Activated naive CD8-positive, alpha-beta T cell treated with anti-CD3 and anti-CD28 coated beads, Interleukin-2, amount 10 ng/mL, durations not matched to agents 7 days and 5 days (primary cell): ENCODE results near the gene PDE10A. TPM values are rescaled to one million over a fixed set of nuclear protein-coding genes. Genes with fewer than 3 reads are reported as not detected.
"Not testable (repeated sequence)": the region's sequence is repeated elsewhere in the genome, so short reads cannot be mapped to it uniquely, and the experiment has no call there.

Experiments used
- ATAC-seq: fragments of 150-1000 bp; cut with Tn5 transposase; one replicate; pipeline ENCODE4 v1.10.0; 2021; ENCODE audit warnings: low read depth, moderate library complexity
- POLR2A ChIA-PET: fragments of 350-600 bp; sonication (Branson Sonifier 250); formaldehyde crosslinking; loops from one replicate; lab custom pipeline; 2021; ENCODE audit warnings: antibody characterized with exemption; lab: Charles Lee
- DNase-seq: peaks from one replicate; pipeline ENCODE4 v3.0.0; 2021
- H3K27ac Mint-ChIP-seq: one replicate; pipeline ENCODE4 v1.8.0; 2022; ENCODE audit warnings: mild to moderate bottlenecking, mixed read lengths
- H3K27me3 Mint-ChIP-seq: one replicate; pipeline ENCODE4 v1.8.0; 2022; ENCODE audit warnings: mild to moderate bottlenecking, moderate library complexity, mixed read lengths
- H3K36me3 Mint-ChIP-seq: one replicate; pipeline ENCODE4 v1.8.0; 2021; ENCODE audit warnings: mild to moderate bottlenecking, mixed read lengths
- H3K4me1 Mint-ChIP-seq: one replicate; pipeline ENCODE4 v1.8.0; 2021; ENCODE audit warnings: mixed read lengths
- H3K4me3 Mint-ChIP-seq: one replicate; pipeline ENCODE4 v1.8.0; 2022; ENCODE audit warnings: mild to moderate bottlenecking, moderate library complexity, mixed read lengths
- H3K9me3 Mint-ChIP-seq: one replicate; pipeline ENCODE4 v1.8.0; 2021; ENCODE audit warnings: mixed read lengths
- total RNA-seq, 2 experiments: library from RNA; stranded (reverse); gene quantifications; one replicate each; pipeline ENCODE4 v1.2.3, GENCODE V29; 2021

PDE10A gene
- total RNA-seq, 2 experiments from 2014 or later, result not detected

GRCh38 chr6:165638530-165638929 is 24.5 kb downstream of the PDE10A start:
- Mint-ChIP-seq H3K9me3 (no peaks in the 10 kb centered on the region), H3K27me3 (peaks cover 4% of the 10 kb centered on the region), H3K36me3 (no peaks in the 10 kb centered on the region), H3K27ac (no peak overlapping the region), H3K4me1 (peaks cover 1% of the 10 kb centered on the region), H3K4me3 (no peak overlapping the region)
- no peak for DNase-seq
- ATAC-seq, result no peak
- POLR2A ChIA-PET, result no interaction called here

- H3K36me3 Mint-ChIP-seq, result no peaks in the 10 kb centered on the region
- H3K4me3 Mint-ChIP-seq, result no peak overlapping the region
- H3K27me3 Mint-ChIP-seq, result peaks cover 11% of the 10 kb centered on the region
- no peaks in the 10 kb centered on the region for H3K9me3 Mint-ChIP-seq
- POLR2A ChIA-PET, result no interaction called here
- peaks cover 1% of the 10 kb centered on the region for H3K4me1 Mint-ChIP-seq
- H3K27ac Mint-ChIP-seq, result no peak overlapping the region
- ATAC-seq (no peak), DNase-seq (no peak)
Observed at GRCh38 chr6:165637586-165637985, 25.5 kb downstream of the PDE10A start.

- DNase-seq (no peak), ATAC-seq (no peak)
- no peaks in the 10 kb centered on the region for H3K36me3 Mint-ChIP-seq
- peaks cover 11% of the 10 kb centered on the region for H3K27me3 Mint-ChIP-seq
- no peak overlapping the region for H3K4me3 Mint-ChIP-seq
- H3K27ac Mint-ChIP-seq, result no peak overlapping the region
- no peaks in the 10 kb centered on the region for H3K9me3 Mint-ChIP-seq
- H3K4me1 Mint-ChIP-seq, result peaks cover 5% of the 10 kb centered on the region
- POLR2A ChIA-PET, result no interaction called here
Observed at GRCh38 chr6:165636402-165637048, 26.5 kb downstream of the PDE10A start.

- POLR2A ChIA-PET, result no interaction called here
- Mint-ChIP-seq H3K27me3 (peaks cover 11% of the 10 kb centered on the region), H3K36me3 (no peaks in the 10 kb centered on the region), H3K4me3 (no peak overlapping the region), H3K27ac (no peak overlapping the region), H3K4me1 (peaks cover 5% of the 10 kb centered on the region), H3K9me3 (no peaks in the 10 kb centered on the region)
- ATAC-seq (no peak), DNase-seq (no peak)
Observed at GRCh38 chr6:165635965-165636364, 27.1 kb downstream of the PDE10A start.

- H3K9me3 Mint-ChIP-seq, result no peaks in the 10 kb centered on the region
- peaks cover 5% of the 10 kb centered on the region for H3K4me1 Mint-ChIP-seq
- H3K27me3 Mint-ChIP-seq, result peaks cover 12% of the 10 kb centered on the region
- H3K4me3 Mint-ChIP-seq, result no peak overlapping the region
- POLR2A ChIA-PET, result no interaction called here
- ATAC-seq, result no peak
- H3K36me3 Mint-ChIP-seq, result no peaks in the 10 kb centered on the region
- no peak overlapping the region for H3K27ac Mint-ChIP-seq
- no peak for DNase-seq
Observed at GRCh38 chr6:165634101-165634880, 28.8 kb downstream of the PDE10A start.

GRCh38 chr6:165632194-165632593 is 30.8 kb downstream of the PDE10A start:
- POLR2A ChIA-PET, result interaction anchor here (0.7 kb wide), 1 partner anchor 10 kb away, joined by 3 read pairs; no protein-coding TSS in a partner anchor
- H3K27ac Mint-ChIP-seq, result no peak overlapping the region
- no peak overlapping the region for H3K4me3 Mint-ChIP-seq
- ATAC-seq, result no peak
- peaks cover 4% of the 10 kb centered on the region for H3K4me1 Mint-ChIP-seq
- no peaks in the 10 kb centered on the region for H3K36me3 Mint-ChIP-seq
- H3K27me3 Mint-ChIP-seq, result peaks cover 8% of the 10 kb centered on the region
- no peaks in the 10 kb centered on the region for H3K9me3 Mint-ChIP-seq
- DNase-seq, result no peak

GRCh38 chr6:165630544-165630953 is 32.5 kb downstream of the PDE10A start:
- no peak overlapping the region for H3K4me3 Mint-ChIP-seq
- peaks cover 8% of the 10 kb centered on the region for H3K27me3 Mint-ChIP-seq
- no peak for ATAC-seq
- H3K27ac Mint-ChIP-seq, result no peak overlapping the region
- DNase-seq, result no peak
- no peaks in the 10 kb centered on the region for H3K36me3 Mint-ChIP-seq
- peaks cover 4% of the 10 kb centered on the region for H3K4me1 Mint-ChIP-seq
- POLR2A ChIA-PET, result no interaction called here
- no peaks in the 10 kb centered on the region for H3K9me3 Mint-ChIP-seq

- DNase-seq, result no peak
- POLR2A ChIA-PET, result no interaction called here
- Mint-ChIP-seq H3K4me3 (no peak overlapping the region), H3K9me3 (no peaks in the 10 kb centered on the region), H3K4me1 (peaks cover 4% of the 10 kb centered on the region), H3K27ac (no peak overlapping the region), H3K36me3 (no peaks in the 10 kb centered on the region), H3K27me3 (peaks cover 8% of the 10 kb centered on the region)
- ATAC-seq, result no peak
Observed at GRCh38 chr6:165628955-165629354, 34.1 kb downstream of the PDE10A start.

GRCh38 chr6:165627366-165627765 is 35.7 kb downstream of the PDE10A start:
- POLR2A ChIA-PET, result no interaction called here
- Mint-ChIP-seq H3K4me3 (no peak overlapping the region), H3K36me3 (no peaks in the 10 kb centered on the region), H3K27me3 (peaks cover 2% of the 10 kb centered on the region), H3K9me3 (no peaks in the 10 kb centered on the region), H3K27ac (no peak overlapping the region), H3K4me1 (peaks cover 2% of the 10 kb centered on the region)
- ATAC-seq (no peak), DNase-seq (no peak)

GRCh38 chr6:165626711-165627110 is 36.3 kb downstream of the PDE10A start:
- Mint-ChIP-seq H3K4me3 (no peak overlapping the region), H3K36me3 (no peaks in the 10 kb centered on the region), H3K27me3 (peaks cover 2% of the 10 kb centered on the region), H3K9me3 (no peaks in the 10 kb centered on the region), H3K4me1 (no peaks in the 10 kb centered on the region), H3K27ac (no peak overlapping the region)
- ATAC-seq (no peak), DNase-seq (no peak)
- POLR2A ChIA-PET, result no interaction called here

- ATAC-seq (no peak), DNase-seq (no peak)
- POLR2A ChIA-PET, result no interaction called here
- Mint-ChIP-seq H3K9me3 (no peaks in the 10 kb centered on the region), H3K27ac (no peak overlapping the region), H3K27me3 (no peaks in the 10 kb centered on the region), H3K4me3 (no peak overlapping the region), H3K4me1 (no peaks in the 10 kb centered on the region), H3K36me3 (no peaks in the 10 kb centered on the region)
Observed at GRCh38 chr6:165624871-165625639, 38.0 kb downstream of the PDE10A start.

- no peak for DNase-seq
Observed at GRCh38 chr6:165621940-165622339, 41.1 kb downstream of the PDE10A start.

GRCh38 chr6:165618891-165619290 is 44.1 kb downstream of the PDE10A start:
- H3K4me3 Mint-ChIP-seq, H3K27me3 Mint-ChIP-seq, H3K36me3 Mint-ChIP-seq, ATAC-seq, DNase-seq, POLR2A ChIA-PET, H3K4me1 Mint-ChIP-seq, H3K27ac Mint-ChIP-seq, H3K9me3 Mint-ChIP-seq: not testable (repeated sequence)

More at GRCh38 chr6:165621940-165622339, 41.1 kb downstream of the PDE10A start:
- POLR2A ChIA-PET, result interaction anchor here (0.5 kb wide), 1 partner anchor 10 kb away, joined by 3 read pairs; no protein-coding TSS in a partner anchor
- no peaks in the 10 kb centered on the region for H3K4me1 Mint-ChIP-seq
- H3K9me3 Mint-ChIP-seq, result no peaks in the 10 kb centered on the region
- H3K4me3 Mint-ChIP-seq, result no peak overlapping the region
- H3K36me3 Mint-ChIP-seq, result no peaks in the 10 kb centered on the region
- ATAC-seq, result no peak
- no peak overlapping the region for H3K27ac Mint-ChIP-seq
- H3K27me3 Mint-ChIP-seq, result no peaks in the 10 kb centered on the region
